ENCODE data around the gene NHS.

DNA sequence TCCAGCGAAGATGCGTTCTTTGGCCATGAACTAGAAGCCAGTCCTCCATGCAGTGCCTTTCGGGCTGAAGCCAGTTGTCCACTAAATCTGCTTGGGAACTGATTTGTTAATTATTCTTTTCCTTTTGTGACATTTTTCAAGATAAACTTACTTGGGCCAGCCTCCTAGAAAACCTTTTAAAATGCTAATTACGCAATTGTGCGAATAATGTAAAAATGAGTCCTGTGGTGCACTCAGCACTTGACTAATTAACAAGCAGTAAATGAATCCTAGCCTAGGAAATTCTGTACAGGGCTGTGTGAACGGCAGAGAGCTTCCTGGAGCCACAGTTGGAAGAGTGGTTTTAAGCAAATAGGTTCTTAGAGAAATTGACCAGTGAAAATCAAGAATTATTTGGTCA is 212.4 kb downstream of the NHS start:
- no peak for TF ChIP-seq EP300 (IDR thresholded peaks at IDR 0.05)
- TF ChIP-seq, protein P1, sequence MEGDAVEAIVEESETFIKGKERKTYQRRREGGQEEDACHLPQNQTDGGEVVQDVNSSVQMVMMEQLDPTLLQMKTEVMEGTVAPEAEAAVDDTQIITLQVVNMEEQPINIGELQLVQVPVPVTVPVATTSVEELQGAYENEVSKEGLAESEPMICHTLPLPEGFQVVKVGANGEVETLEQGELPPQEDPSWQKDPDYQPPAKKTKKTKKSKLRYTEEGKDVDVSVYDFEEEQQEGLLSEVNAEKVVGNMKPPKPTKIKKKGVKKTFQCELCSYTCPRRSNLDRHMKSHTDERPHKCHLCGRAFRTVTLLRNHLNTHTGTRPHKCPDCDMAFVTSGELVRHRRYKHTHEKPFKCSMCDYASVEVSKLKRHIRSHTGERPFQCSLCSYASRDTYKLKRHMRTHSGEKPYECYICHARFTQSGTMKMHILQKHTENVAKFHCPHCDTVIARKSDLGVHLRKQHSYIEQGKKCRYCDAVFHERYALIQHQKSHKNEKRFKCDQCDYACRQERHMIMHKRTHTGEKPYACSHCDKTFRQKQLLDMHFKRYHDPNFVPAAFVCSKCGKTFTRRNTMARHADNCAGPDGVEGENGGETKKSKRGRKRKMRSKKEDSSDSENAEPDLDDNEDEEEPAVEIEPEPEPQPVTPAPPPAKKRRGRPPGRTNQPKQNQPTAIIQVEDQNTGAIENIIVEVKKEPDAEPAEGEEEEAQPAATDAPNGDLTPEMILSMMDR (IDR thresholded peaks at IDR 0.05), result no peak
